Thyroid gland (tissue), 4 donors: ENCODE data around the gene ULK4.

Experiments used
- CTCF ChIP-seq, 6 experiments: fragments of 200-600 bp in 3 of 6; fragments of 450-650 bp in 3 of 6; sonication (generic) in 3 of 6; IDR thresholded peaks; one replicate each; pipeline ENCODE4 v1.5.1; 2016 to 2019; ENCODE audit warnings: antibody characterized with exemption in 6 of 6, mild to moderate bottlenecking in 2 of 6, inconsistent platforms in 1 of 6, moderate library complexity in 1 of 6
- POLR2A ChIP-seq, 2 donors: fragments of 450-650 bp; IDR thresholded peaks; one replicate each; pipeline ENCODE4 v1.6.1; 2017; ENCODE audit warnings: antibody characterized with exemption in 2 of 2, mild to moderate bottlenecking in 2 of 2, moderate library complexity in 1 of 2

- TF ChIP-seq CTCF (IDR thresholded peaks at IDR 0.05) = no peak
- TF ChIP-seq POLR2A (IDR thresholded peaks at IDR 0.05) = no peak
These were observed 309.0 kb downstream of the ULK4 start for GRCh38 chr3:41652931-41653330.
